AG09319 (cell line): ENCODE results near the gene ZNF536.
A peak's percentile ranks its signal among the peaks of the same experiment; 100 is the strongest.
"Not testable (repeated sequence)": the region's sequence is repeated elsewhere in the genome, so short reads cannot be mapped to it uniquely, and the experiment has no call there.

Source experiments
- DNase-seq: peaks from one replicate; pipeline ENCODE4 v3.0.0-alpha.2; 2010; ENCODE audit warnings: low read depth; ENCODE audit errors: extremely low read depth
- TF ChIP-seq, protein P1 (sequence below): IDR thresholded peaks from 2 replicates; pipeline ENCODE4 v1.5.1; 2011; ENCODE audit warnings: low read depth, mild to moderate bottlenecking, inconsistent platforms, low read length, moderate library complexity

ZNF536 gene

GRCh38 chr19:30464162-30464561 lies 92.0 kb downstream of the ZNF536 start:
- TF ChIP-seq, protein P1, sequence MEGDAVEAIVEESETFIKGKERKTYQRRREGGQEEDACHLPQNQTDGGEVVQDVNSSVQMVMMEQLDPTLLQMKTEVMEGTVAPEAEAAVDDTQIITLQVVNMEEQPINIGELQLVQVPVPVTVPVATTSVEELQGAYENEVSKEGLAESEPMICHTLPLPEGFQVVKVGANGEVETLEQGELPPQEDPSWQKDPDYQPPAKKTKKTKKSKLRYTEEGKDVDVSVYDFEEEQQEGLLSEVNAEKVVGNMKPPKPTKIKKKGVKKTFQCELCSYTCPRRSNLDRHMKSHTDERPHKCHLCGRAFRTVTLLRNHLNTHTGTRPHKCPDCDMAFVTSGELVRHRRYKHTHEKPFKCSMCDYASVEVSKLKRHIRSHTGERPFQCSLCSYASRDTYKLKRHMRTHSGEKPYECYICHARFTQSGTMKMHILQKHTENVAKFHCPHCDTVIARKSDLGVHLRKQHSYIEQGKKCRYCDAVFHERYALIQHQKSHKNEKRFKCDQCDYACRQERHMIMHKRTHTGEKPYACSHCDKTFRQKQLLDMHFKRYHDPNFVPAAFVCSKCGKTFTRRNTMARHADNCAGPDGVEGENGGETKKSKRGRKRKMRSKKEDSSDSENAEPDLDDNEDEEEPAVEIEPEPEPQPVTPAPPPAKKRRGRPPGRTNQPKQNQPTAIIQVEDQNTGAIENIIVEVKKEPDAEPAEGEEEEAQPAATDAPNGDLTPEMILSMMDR, result no peak
- DNase-seq, result no peak

- DNase-seq, result not testable (repeated sequence)
These were observed 94.4 kb downstream of the ZNF536 start for GRCh38 chr19:30466598-30466997.

GRCh38 chr19:30467239-30467638 lies 95.1 kb downstream of the ZNF536 start:
- DNase-seq, result no peak

DNA sequence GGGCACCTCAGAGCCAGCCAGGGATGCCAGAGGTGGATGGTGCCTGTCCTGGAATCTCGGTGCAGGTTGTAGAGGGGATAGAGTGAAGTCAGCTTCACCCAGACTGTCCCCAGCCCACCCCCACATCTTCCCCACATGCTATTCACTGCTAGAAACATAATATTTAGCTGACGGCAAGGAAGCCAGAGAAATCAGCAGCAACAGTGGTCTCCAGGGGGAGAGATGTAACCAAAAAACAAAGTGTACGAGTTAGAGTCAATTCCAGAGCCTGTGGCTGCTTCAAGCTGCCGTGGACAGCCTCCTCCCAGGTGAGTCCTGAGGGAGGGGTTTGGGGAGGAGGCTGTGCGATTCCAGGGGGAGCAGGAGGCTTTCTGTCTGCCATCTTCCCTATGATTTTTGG lies 97.6 kb downstream of the ZNF536 start:
- no peak for DNase-seq
- TF ChIP-seq, protein P1, result no peak

More at GRCh38 chr19:30467239-30467638, 95.1 kb downstream of the ZNF536 start:
- TF ChIP-seq, protein P1, result no peak

GRCh38 chr19:30471441-30471840 lies 99.3 kb downstream of the ZNF536 start:
- no peak for DNase-seq

GRCh38 chr19:30473334-30473867 lies 101.2 kb downstream of the ZNF536 start:
- no peak for DNase-seq
- TF ChIP-seq, protein P1, result no peak

More at GRCh38 chr19:30471441-30471840, 99.3 kb downstream of the ZNF536 start:
- TF ChIP-seq, protein P1, result no peak

GRCh38 chr19:30476997-30477396 lies 104.8 kb downstream of the ZNF536 start:
- TF ChIP-seq, protein P1, result no peak
- DNase-seq, result no peak

GRCh38 chr19:30479231-30479630 lies 107.0 kb downstream of the ZNF536 start:
- TF ChIP-seq, protein P1, result no peak
- DNase-seq, result peak; percentile 20
